Retinal pigment epithelial cell (primary cell): ENCODE results near the gene IPO13.

Experiments used
- DNase-seq: peaks from one replicate; pipeline ENCODE4 v3.0.0-alpha.2; 2010; ENCODE audit warnings: low read depth
- H3K4me3 ChIP-seq: 2 replicates; pipeline ENCODE4 v1.5.1; 2011; ENCODE audit warnings: mild to moderate bottlenecking, low read length, control low read depth, moderate library complexity
- CTCF ChIP-seq: conservative IDR thresholded peaks from 2 replicates; pipeline ENCODE4 v1.5.1; 2011; ENCODE audit warnings: low read depth, low read length, control low read depth, inconsistent platforms

IPO13 gene

GRCh38 chr1:43974443-43975248 is 27.9 kb downstream of the IPO13 start, which contains the start of gene ATP6V0B:
ATP6V0B (plus strand) TSS chr1:43974960; CDS start chr1:43975041, 81 bp downstream.
- peak; percentile 68 for DNase-seq
- peak within 1 kb of the TSS; percentile 84 for H3K4me3 ChIP-seq
- TF ChIP-seq CTCF, result no peak

- no peak for DNase-seq
- no peak for TF ChIP-seq CTCF
- peak overlapping the region; percentile 84 for H3K4me3 ChIP-seq
Observed at GRCh38 chr1:43975249-43975961, 28.7 kb downstream of the IPO13 start.

GRCh38 chr1:43976045-43976444 is 29.3 kb downstream of the IPO13 start:
- H3K4me3 ChIP-seq, result peak overlapping the region; percentile 84
- TF ChIP-seq CTCF, result no peak
- DNase-seq, result no peak

GRCh38 chr1:43976890-43977289 is 30.1 kb downstream of the IPO13 start:
- no peak for TF ChIP-seq CTCF
- no peak overlapping the region for H3K4me3 ChIP-seq
- no peak for DNase-seq

- TF ChIP-seq CTCF, result no peak
- no peak overlapping the region for H3K4me3 ChIP-seq
- no peak for DNase-seq
Observed at GRCh38 chr1:43977376-43978263, 30.9 kb downstream of the IPO13 start.

- no peak overlapping the region for H3K4me3 ChIP-seq
- no peak for TF ChIP-seq CTCF
- no peak for DNase-seq
Observed at GRCh38 chr1:43978264-43978550, 31.5 kb downstream of the IPO13 start.
